HG02938 (cell line): ENCODE measurements around the gene CEP170.
"Not testable (repeated sequence)": the region's sequence is repeated elsewhere in the genome, so short reads cannot be mapped to it uniquely, and the experiment has no call there.

Experiments used
- ATAC-seq: cut with Tn5 transposase; IDR thresholded peaks from one replicate; pipeline ENCODE4 v1.9.1; 2021; ENCODE audit warnings: mild to moderate bottlenecking, moderate library complexity; ENCODE audit not compliant: unreplicated experiment

The CEP170 gene

GRCh38 chr1:243183176-243183575, 71.9 kb downstream of the CEP170 start:
- ATAC-seq, result not testable (repeated sequence)

DNA sequence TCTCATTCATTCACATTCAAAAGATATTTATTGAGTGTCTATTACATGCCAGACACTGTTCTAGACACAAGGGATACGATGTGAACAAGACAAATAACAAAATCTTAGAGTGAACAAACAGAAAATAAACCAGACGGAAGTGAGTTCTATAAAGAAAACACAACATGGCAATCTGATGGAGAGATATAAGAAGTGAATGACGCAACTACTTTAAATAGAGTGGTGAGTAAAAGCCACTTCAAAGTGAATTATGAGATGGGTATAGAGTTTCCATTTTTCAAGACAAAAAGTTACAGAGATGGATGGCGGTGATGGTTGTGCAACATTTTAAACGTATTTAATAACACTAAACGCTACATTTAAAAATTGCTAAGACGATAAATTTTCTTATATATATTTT, 75.4 kb downstream of the CEP170 start:
- ATAC-seq, result no peak

DNA sequence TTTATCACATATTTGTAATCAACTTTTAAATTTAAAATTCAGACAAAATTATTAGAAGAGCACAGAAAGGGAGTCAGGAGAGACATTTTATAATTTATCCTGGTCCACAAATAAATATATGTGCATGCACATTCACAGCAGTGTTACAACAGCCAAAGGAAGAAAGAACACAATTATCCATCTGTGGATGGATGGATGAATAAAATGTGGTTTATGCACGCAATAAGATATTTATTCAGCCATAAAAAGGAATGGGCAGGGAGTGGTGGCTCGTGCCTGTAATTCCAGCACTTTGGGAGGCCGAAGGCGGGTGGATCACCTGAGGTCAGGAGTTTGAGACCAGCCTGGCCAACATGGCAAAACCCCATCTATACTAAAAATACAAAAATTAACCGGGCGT, 77.3 kb downstream of the CEP170 start:
- ATAC-seq, result not testable (repeated sequence)

DNA sequence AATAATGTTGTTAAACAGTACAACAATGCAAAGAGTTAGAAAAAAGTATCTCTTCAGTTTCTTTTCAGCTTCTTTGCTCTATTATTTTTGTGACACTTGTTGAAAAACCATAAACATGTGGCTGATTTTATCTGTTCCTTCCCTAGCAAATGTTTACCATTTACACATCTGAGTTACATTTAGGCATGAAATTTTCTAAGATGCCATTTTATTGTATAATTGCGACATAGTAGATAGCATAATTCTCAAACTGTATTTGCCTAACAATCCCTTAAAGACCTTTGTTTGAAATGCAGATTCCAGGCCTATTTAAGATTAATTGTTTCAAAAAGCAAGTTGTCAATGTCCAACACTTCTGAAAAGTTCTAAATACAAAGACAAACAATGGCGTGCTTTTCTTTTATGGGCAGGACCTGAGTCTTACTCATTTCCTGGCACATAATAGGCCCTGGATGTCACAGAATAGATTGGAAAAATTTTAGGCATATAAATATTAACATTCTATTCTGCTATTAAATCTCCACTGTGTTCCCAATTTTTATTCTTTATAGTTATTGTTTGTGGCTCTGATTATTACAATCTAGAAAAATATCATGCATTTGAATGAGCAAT, 81.2 kb downstream of the CEP170 start:
- not testable (repeated sequence) for ATAC-seq

GRCh38 chr1:243164911-243165310, 90.2 kb downstream of the CEP170 start:
- not testable (repeated sequence) for ATAC-seq

- ATAC-seq, result not testable (repeated sequence)
Observed at GRCh38 chr1:243150906-243151305, 104.2 kb downstream of the CEP170 start.

DNA sequence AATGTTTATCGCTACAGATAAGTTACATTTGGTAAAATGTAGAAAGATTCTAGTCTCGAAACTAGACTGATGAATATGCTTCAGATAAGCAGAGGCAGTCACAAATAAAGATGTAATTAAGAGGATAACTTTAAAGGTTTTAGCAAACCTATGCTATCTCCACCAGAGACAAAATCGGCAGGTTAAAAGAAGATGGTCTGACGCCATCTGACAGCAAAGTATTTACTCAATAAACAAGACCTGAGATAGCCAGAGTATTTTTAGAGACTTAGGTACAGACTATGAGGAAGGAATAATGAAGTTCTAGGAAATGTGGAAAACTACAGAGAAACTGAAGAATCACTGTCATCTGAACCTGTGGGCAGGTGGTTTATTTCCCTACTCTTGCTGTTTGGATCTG, 106.0 kb downstream of the CEP170 start:
- ATAC-seq, result not testable (repeated sequence)

DNA sequence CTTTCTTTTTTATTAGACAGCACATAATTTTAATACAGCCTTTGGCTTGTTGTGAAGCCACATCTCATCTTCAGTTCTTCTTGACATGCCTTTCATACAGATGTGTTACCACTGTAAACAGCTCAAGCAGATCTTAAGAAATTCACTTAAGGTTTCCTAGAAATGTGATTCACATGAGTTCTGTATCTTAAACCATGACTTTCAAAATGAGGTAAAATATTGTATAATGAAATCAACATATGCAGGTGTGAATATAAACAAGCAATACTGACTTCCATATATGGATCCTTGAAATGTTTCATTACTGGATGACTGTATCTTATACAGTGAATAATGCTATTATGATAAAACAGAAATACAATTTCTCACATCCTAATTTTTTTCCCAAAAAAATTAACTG, 107.7 kb downstream of the CEP170 start:
- not testable (repeated sequence) for ATAC-seq

DNA sequence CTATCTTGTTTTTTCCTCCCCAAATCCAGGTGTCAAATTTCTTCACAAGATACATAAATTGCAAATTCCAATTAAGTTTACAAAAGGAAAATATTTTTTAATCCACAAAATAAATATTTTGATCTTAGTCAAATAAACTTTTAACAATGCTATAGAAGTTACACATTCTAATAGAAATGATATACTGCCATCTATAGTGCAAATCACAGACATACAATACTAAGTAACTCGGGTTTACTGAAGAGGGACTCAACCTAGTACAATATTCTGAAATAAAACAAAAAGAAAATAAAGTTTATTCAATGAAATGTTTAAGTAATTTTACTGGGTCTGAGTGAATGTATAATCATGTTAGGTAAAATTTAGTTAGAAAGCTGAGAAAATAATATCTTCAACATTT, 114.6 kb downstream of the CEP170 start:
- ATAC-seq, result not testable (repeated sequence)

GRCh38 chr1:243122876-243123409, 132.1 kb downstream of the CEP170 start:
- ATAC-seq, result not testable (repeated sequence)

DNA sequence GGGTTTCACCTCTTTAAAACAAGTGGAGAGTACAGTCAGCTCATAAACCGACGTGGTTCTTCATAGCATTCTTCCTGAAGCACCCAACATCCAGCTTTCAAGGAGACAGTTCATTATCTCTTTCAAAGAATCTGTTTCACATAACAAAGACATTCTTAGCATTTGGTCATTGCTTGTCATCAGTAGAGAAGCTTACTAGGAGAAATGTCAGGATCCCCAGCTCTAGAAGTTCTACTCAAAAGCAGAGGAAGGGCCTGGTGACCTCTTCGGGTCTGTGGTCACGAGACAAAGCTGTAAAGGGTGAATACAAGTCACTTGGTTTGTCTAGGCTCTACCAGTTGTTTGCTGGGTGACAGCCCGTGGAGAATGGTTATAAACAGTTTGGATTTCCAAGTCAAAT, 133.1 kb downstream of the CEP170 start:
- ATAC-seq, result not testable (repeated sequence)

DNA sequence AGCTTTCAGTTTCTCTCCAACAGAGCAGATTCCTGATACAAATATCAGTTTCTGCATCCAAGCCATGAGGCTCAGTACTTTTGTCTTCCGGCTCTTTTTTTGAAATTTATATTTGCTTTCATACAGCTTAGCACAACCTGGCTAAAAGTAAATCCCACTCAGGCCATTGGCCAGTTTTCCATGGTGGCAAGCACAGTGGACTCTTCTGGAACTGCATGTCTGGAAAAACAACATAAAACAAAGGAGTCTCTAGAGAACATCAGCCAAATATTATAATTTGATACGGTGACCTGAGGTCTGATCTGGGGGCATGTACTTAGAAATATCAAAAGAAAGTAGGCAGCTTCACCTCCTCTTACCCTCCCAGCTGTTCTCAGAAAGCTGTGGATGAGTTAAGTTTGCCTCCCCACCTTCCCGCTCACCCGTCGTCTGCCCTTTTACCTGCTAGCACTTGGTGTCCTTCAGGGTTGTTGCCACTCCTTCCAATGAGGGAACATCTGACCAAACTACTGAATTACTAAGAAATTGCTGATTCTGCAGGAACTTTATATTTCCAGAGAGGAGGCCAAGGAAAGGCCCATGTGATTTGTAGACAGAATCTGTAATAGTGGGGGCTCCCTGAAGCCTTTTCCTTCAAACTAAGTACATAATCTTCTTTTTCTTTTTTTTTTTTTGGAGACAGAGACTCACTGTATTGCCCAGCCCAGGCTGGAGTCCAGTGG, 136.3 kb downstream of the CEP170 start:
- ATAC-seq, result not testable (repeated sequence)

GRCh38 chr1:243116187-243116586, 138.9 kb downstream of the CEP170 start:
- ATAC-seq, result not testable (repeated sequence)

GRCh38 chr1:243114769-243115168, 140.3 kb downstream of the CEP170 start:
- not testable (repeated sequence) for ATAC-seq

GRCh38 chr1:243114059-243114713, 140.9 kb downstream of the CEP170 start:
- ATAC-seq, result peak; percentile 89

DNA sequence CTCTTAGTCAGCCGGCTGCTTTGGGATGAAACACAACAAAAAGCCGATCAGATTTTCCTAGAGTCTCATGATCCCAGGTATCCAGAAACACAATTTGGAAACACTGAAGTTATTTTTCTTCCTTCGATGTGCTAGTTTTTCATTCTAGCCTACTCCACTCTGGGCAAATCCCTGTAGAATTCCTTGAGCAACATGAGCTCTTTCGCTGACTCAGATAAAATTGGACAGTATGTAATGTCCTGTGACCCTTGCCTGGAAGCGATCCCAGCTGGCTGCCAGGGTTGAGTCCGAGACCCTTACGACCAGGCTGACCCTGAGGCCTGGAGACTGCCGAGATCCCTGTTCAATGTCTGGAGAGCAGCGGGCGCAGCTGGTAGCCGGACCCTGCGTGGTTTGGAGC, 147.9 kb downstream of the CEP170 start:
- ATAC-seq, result not testable (repeated sequence)

- ATAC-seq, result peak; percentile 41
Observed at GRCh38 chr1:243105652-243106332, 149.3 kb downstream of the CEP170 start.

DNA sequence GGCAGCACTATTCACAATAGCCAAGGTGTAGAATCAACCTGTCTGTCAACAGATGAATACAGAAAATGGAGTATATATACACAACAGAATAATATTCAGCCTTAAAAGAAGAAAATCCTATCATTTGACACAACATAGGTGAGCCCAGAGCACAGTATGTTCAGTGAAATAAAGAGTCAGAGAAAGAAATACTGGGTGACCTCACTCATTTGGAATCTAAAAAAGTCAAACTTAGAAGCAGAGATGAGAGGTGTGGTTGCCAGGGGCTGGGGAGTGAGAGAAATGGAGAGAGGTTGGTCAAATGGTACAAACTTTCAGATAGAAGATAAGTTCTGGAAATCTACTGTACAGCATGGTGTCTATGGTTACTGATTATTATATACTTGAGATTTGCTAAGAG, 150.0 kb downstream of the CEP170 start:
- ATAC-seq, result peak; percentile 30

DNA sequence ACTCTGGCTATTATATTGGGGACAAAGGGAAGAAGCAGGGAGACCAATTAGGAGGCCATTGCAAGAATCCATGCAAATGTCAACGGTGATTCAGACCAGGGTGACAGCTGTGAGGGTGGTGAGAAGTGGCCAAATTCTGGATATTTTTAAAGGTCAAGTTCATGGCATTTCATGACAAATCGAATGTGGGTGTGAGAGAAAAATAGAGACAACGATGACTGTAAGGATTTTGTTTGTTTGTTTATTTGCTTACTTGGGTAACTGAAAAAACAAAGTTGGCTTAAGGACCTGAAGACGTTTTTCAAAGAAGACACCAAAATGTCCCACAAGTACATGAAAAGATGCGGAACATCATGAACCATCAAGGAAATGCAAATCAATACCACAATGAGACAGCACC, 150.6 kb downstream of the CEP170 start:
- ATAC-seq, result not testable (repeated sequence)

DNA sequence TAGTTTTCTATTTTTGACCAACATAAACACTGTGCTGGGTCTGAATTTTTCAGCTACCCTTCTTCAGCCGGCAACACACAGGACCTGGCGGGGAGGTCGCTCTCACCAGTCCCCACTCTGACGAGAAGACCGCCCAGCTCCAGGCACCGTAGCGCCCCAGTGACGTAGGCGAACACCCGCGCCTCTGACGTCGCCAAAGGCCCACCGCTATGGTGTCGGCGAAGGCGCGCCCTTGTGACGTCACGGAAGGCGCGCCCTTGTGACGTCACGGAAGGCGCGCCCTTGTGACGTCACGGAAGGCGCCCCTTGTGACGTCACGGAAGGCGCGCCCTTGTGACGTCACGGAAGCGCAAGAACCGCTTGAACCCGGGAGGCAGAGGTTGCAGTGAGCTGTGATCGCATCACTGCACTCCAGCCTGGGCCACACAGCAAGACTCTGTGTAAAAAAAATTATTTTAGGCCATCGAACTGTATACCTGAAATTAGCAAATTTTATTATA, 153.5 kb downstream of the CEP170 start:
- ATAC-seq, result not testable (repeated sequence)

DNA sequence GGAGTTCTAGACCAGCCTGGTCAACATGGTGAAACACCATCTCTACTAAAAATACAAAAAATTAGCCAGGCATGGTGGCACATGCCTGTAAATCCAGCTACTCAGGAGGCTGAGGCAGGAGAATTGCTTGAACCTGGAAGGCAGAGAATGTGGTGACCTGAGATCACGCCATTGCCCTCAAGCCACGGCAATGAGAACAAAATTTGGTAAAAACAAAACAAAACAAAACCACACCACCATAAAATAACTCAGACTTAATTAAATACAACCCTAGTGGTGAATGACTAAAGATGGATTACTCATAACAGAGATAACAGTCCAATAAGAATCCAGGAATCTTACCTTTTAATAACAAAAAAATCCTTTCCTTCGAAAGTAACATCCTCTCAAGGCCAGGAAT, 167.7 kb downstream of the CEP170 start:
- ATAC-seq, result not testable (repeated sequence)
